Fibroblast of lung (primary cell): ENCODE results near the gene HID1. TPM values are rescaled to one million over a fixed set of nuclear protein-coding genes. Genes with fewer than 3 reads are reported as not detected.

Experiments used
- DNase-seq, 2 donors: peaks; one replicate each; pipeline versions ENCODE4 v3.0.0 to v3.0.0-alpha.2; 2010; ENCODE audit warnings: low read depth in 2 of 2
- H2AFZ ChIP-seq: 2 replicates; pipeline ENCODE4 v1.5.1; 2012; ENCODE audit warnings: low read length, control low read depth, inconsistent platforms
- H3K27ac ChIP-seq: 2 replicates; pipeline ENCODE4 v1.5.1; 2011; ENCODE audit warnings: low read length, control low read depth; ENCODE audit not compliant: insufficient read depth
- H3K27me3 ChIP-seq: 2 replicates; pipeline ENCODE4 v1.5.1; 2011; ENCODE audit warnings: mild to moderate bottlenecking, low read length; ENCODE audit not compliant: control insufficient read depth, insufficient read depth
- H3K36me3 ChIP-seq: 2 replicates; pipeline ENCODE4 v1.5.1; 2011; ENCODE audit warnings: low read length; ENCODE audit not compliant: control insufficient read depth, insufficient read depth
- H3K4me1 ChIP-seq: 2 replicates; pipeline ENCODE4 v1.5.1; 2011; ENCODE audit warnings: low read length; ENCODE audit not compliant: control insufficient read depth, insufficient read depth; ENCODE audit errors: extremely low read depth
- H3K4me2 ChIP-seq: 2 replicates; pipeline ENCODE4 v1.5.1; 2011; ENCODE audit warnings: low read length, control low read depth; ENCODE audit not compliant: insufficient read depth; ENCODE audit errors: extremely low read depth
- H3K4me3 ChIP-seq, 4 experiments: fragments of 200-600 bp in 1 of 4; sonication (generic) in 1 of 4; replicated peaks in 1 of 4; 2 replicates each; pipeline ENCODE4 v1.5.1; 2011 to 2016; ENCODE audit warnings: low read length in 4 of 4, low read depth in 3 of 4, mild to moderate bottlenecking in 3 of 4, control low read depth in 2 of 4, inconsistent platforms in 1 of 4, mixed read lengths in 1 of 4; ENCODE audit not compliant: insufficient read depth in 1 of 4; ENCODE audit errors: control extremely low read depth in 1 of 4
- H3K79me2 ChIP-seq: 2 replicates; pipeline ENCODE4 v1.5.1; 2012; ENCODE audit warnings: mild to moderate bottlenecking, low read length, inconsistent platforms; ENCODE audit not compliant: control insufficient read depth, insufficient read depth
- H3K9ac ChIP-seq: 2 replicates; pipeline ENCODE4 v1.5.1; 2011; ENCODE audit warnings: mild to moderate bottlenecking, low read length, control low read depth; ENCODE audit not compliant: insufficient read depth
- H3K9me3 ChIP-seq: 2 replicates; pipeline ENCODE4 v1.5.1; 2012; ENCODE audit warnings: low read depth, low read length; ENCODE audit not compliant: control insufficient read depth, insufficient read depth
- H4K20me1 ChIP-seq: 2 replicates; pipeline ENCODE4 v1.5.1; 2011; ENCODE audit warnings: low read length; ENCODE audit not compliant: control insufficient read depth, insufficient read depth; ENCODE audit errors: extremely low read depth
- EZH2 ChIP-seq: IDR thresholded peaks from 2 replicates; pipeline ENCODE4 v1.5.1; 2012; ENCODE audit warnings: low read length, control low read depth, mild to moderate bottlenecking; ENCODE audit errors: missing control alignments
- polyA plus RNA-seq, 2 donors: library from polyadenylated mRNA; depleted of rRNA in 1 of 2; stranded (reverse) in 1 of 2; unstranded in 1 of 2; fragments of >200 nt; gene quantifications; 2 replicates each; pipeline ENCODE4 v1.2.1, GENCODE V29; 2011 to 2012; ENCODE audit warnings: missing spikeins in 1 of 2
- total RNA-seq: library from RNA; depleted of rRNA; stranded (reverse); fragments of >200 nt; gene quantifications from 2 replicates; pipeline ENCODE4 v1.2.1, GENCODE V29; 2014
- TF ChIP-seq, protein P1 (sequence below), 2 donors: IDR thresholded peaks in 1 of 2; conservative IDR thresholded peaks in 1 of 2; 1 replicate in 1 of 2; 2 replicates in 1 of 2; pipeline ENCODE4 v1.5.1; 2011 to 2012; ENCODE audit warnings: low read length in 2 of 2, control low read depth in 1 of 2, inconsistent platforms in 1 of 2, low read depth in 1 of 2, mild to moderate bottlenecking in 1 of 2

HID1 gene
- total and polyA plus RNA-seq, 2 donors (not counting 1 experiment from before 2014, with no cell fraction given) = 0.17 to 0.23 TPM

DNA sequence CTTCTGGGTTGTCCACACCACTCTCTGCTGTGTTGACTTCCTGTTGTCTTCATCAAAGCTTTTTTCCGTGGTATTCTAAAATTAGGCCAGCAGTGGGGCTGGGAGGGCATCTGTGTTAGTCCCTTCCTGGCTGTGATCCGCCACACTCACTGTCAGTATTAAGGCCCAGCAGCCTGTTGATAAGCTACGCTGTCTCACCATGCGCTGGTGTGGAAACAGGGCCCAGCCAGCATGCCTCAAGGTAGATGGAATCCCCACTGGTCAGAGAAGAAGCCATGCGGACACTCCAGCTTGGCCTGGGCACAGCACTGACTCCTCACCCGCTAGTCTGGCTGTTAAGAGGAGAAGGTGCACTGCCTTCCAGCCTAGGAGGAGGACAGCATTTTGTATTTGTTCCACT is 26.2 kb upstream of the HID1 start:
- peaks cover 10% of the 10 kb centered on the region for H3K36me3 ChIP-seq
- H4K20me1 ChIP-seq = no peaks in the 10 kb centered on the region
- H3K27me3 ChIP-seq = no peaks in the 10 kb centered on the region
- H3K9me3 ChIP-seq = no peaks in the 10 kb centered on the region
- no peak overlapping the region for H3K27ac ChIP-seq
- no peak overlapping the region for H3K4me3 ChIP-seq
- H2AFZ ChIP-seq = no peak overlapping the region
- DNase-seq = no peak
- H3K4me1 ChIP-seq = no peaks in the 10 kb centered on the region
- H3K79me2 ChIP-seq = no peaks in the 10 kb centered on the region
- no peak overlapping the region for H3K4me2 ChIP-seq
- TF ChIP-seq, protein P1, sequence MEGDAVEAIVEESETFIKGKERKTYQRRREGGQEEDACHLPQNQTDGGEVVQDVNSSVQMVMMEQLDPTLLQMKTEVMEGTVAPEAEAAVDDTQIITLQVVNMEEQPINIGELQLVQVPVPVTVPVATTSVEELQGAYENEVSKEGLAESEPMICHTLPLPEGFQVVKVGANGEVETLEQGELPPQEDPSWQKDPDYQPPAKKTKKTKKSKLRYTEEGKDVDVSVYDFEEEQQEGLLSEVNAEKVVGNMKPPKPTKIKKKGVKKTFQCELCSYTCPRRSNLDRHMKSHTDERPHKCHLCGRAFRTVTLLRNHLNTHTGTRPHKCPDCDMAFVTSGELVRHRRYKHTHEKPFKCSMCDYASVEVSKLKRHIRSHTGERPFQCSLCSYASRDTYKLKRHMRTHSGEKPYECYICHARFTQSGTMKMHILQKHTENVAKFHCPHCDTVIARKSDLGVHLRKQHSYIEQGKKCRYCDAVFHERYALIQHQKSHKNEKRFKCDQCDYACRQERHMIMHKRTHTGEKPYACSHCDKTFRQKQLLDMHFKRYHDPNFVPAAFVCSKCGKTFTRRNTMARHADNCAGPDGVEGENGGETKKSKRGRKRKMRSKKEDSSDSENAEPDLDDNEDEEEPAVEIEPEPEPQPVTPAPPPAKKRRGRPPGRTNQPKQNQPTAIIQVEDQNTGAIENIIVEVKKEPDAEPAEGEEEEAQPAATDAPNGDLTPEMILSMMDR (conservative IDR thresholded peaks at IDR 0.05 in 1 of 2, IDR thresholded peaks at IDR 0.05 in 1 of 2; ENCODE audit: low read depth in 1 of 2, low read length in 2 of 2) = no peak
- H3K9ac ChIP-seq = no peak overlapping the region

DNA sequence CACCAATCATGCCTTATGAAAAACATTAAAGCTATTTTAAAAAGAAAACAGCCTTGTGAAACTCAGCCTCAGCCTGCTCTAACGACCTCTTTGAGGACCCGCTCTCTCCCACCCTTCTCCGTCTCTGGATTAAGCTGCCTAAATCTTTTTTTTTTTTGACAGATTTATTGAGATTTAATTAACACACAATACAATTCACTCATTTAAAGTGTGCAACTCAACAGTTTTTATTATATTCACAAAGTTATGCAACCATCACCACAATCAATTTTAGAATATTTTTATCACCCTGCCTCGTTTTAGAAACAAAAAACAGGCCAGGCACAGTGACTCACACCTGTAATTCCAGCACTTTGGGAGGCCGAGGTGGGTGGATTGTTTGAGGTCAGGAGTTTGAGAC is 23.3 kb upstream of the HID1 start:
- H3K4me3 ChIP-seq = no peak overlapping the region
- H4K20me1 ChIP-seq = no peaks in the 10 kb centered on the region
- H3K4me2 ChIP-seq = no peak overlapping the region
- peak in 1 of 2 donors; percentile 24 for DNase-seq
- H3K9me3 ChIP-seq = no peaks in the 10 kb centered on the region
- peaks cover 2% of the 10 kb centered on the region for H3K36me3 ChIP-seq
- no peak for TF ChIP-seq EZH2
- TF ChIP-seq, protein P1 (conservative IDR thresholded peaks at IDR 0.05 in 1 of 2, IDR thresholded peaks at IDR 0.05 in 1 of 2; ENCODE audit: low read depth in 1 of 2, low read length in 2 of 2) = no peak
- no peak overlapping the region for H2AFZ ChIP-seq
- no peaks in the 10 kb centered on the region for H3K27me3 ChIP-seq
- H3K9ac ChIP-seq = no peak overlapping the region
- no peaks in the 10 kb centered on the region for H3K4me1 ChIP-seq
- no peak overlapping the region for H3K27ac ChIP-seq
- no peaks in the 10 kb centered on the region for H3K79me2 ChIP-seq

DNA sequence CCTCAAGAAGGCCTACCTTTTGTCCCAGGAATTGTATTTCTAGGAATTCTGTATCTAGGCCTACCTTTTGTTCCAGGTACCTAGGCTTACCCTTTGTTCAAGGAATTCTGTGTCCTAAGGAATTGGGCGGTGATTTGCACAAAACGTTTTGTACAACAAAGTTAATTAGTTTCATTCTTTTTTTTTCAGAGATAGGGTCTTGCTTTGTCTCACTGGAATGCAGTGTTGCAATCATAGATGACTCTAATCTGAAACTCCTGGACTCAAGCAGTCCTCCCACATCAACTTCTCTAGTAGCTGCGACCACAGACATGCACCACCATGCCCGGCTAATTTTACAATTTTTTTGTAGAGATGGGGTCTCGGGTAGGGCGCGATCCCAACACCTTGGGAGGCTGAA is 21.9 kb upstream of the HID1 start:
- H3K4me2 ChIP-seq = no peak overlapping the region
- no peak overlapping the region for H2AFZ ChIP-seq
- H3K27ac ChIP-seq = no peak overlapping the region
- TF ChIP-seq, protein P1 (conservative IDR thresholded peaks at IDR 0.05 in 1 of 2, IDR thresholded peaks at IDR 0.05 in 1 of 2; ENCODE audit: low read depth in 1 of 2, low read length in 2 of 2) = no peak
- no peak for TF ChIP-seq EZH2
- no peaks in the 10 kb centered on the region for H3K27me3 ChIP-seq
- peaks cover under 1% of the 10 kb centered on the region for H3K36me3 ChIP-seq
- H3K9ac ChIP-seq = no peak overlapping the region
- no peaks in the 10 kb centered on the region for H4K20me1 ChIP-seq
- H3K9me3 ChIP-seq = no peaks in the 10 kb centered on the region
- H3K79me2 ChIP-seq = peaks cover 11% of the 10 kb centered on the region
- H3K4me1 ChIP-seq = no peaks in the 10 kb centered on the region
- peak in 1 of 2 donors; percentile 83 for DNase-seq
- H3K4me3 ChIP-seq = no peak overlapping the region
